ENCODE measurements around the gene LANCL1.

LANCL1 gene

DNA sequence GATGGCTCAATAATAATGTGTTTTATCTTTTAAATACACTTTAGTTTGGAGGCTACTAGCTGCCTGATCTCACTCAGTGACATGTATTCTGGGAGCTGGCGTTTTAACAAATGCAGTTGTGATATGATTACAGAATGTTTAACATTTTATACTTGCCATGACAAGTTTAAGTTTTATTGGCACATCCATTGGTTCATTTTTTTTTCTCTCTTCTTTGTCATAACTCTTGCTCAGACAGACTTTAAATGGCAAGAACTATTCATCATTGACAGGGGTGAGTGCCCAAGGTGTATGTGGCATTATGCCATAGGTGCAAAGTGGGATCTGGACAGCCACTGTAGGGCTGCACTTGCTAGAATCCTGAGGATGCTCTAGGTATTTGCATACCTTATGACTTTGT, 89.5 kb downstream of the LANCL1 start:
- no peaks in the 10 kb centered on the region for H3K4me1 ChIP-seq (ENCODE audit: low read depth, poor library complexity, severe bottlenecking)
- no peak overlapping the region for H2AFZ ChIP-seq (ENCODE audit: low read depth)
- no peaks in the 10 kb centered on the region for H3K79me2 ChIP-seq (ENCODE audit: insufficient read depth, low read depth)
- no peaks in the 10 kb centered on the region for H3K27me3 ChIP-seq (ENCODE audit: insufficient read depth, low read depth)
- H3K9ac ChIP-seq, result no peak overlapping the region
- H4K20me1 ChIP-seq (ENCODE audit: insufficient read depth), result no peaks in the 10 kb centered on the region
- TF ChIP-seq, protein P1, sequence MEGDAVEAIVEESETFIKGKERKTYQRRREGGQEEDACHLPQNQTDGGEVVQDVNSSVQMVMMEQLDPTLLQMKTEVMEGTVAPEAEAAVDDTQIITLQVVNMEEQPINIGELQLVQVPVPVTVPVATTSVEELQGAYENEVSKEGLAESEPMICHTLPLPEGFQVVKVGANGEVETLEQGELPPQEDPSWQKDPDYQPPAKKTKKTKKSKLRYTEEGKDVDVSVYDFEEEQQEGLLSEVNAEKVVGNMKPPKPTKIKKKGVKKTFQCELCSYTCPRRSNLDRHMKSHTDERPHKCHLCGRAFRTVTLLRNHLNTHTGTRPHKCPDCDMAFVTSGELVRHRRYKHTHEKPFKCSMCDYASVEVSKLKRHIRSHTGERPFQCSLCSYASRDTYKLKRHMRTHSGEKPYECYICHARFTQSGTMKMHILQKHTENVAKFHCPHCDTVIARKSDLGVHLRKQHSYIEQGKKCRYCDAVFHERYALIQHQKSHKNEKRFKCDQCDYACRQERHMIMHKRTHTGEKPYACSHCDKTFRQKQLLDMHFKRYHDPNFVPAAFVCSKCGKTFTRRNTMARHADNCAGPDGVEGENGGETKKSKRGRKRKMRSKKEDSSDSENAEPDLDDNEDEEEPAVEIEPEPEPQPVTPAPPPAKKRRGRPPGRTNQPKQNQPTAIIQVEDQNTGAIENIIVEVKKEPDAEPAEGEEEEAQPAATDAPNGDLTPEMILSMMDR (conservative IDR thresholded peaks at IDR 0.05; ENCODE audit: low read depth, low read length), result no peak
- H3K27ac ChIP-seq, result no peak overlapping the region
- H3K4me3 ChIP-seq (IDR thresholded peaks at IDR 0.05; ENCODE audit: insufficient read depth, low read depth, low read length), result no peak overlapping the region
- H3K36me3 ChIP-seq (ENCODE audit: insufficient read depth), result no peaks in the 10 kb centered on the region
- H3K4me2 ChIP-seq, result no peak overlapping the region
